Subcutaneous adipose tissue (tissue), 4 donors: ENCODE measurements around the gene ELL. TPM values are rescaled to one million over a fixed set of nuclear protein-coding genes. Genes with fewer than 3 reads are reported as not detected.

Experiments used
- CTCF ChIP-seq: fragments of 450-650 bp; IDR thresholded peaks from one replicate; pipeline ENCODE4 v1.5.1; 2016; ENCODE audit warnings: low read depth, mild to moderate bottlenecking, control low read depth, antibody characterized with exemption, moderate library complexity
- total RNA-seq, 4 donors: library from RNA; depleted of rRNA; stranded (reverse); fragments of >200 nt; gene quantifications; one replicate each; pipeline ENCODE4 v1.1.0, GENCODE V29; 2016

Gene ELL
- total RNA-seq, 4 donors from 2014 or later: 14.3 to 16.1 (median 15.3) TPM

- TF ChIP-seq CTCF: no peak
Measured at GRCh38 chr19:18417250-18418028, 104.4 kb downstream of the ELL start.

DNA sequence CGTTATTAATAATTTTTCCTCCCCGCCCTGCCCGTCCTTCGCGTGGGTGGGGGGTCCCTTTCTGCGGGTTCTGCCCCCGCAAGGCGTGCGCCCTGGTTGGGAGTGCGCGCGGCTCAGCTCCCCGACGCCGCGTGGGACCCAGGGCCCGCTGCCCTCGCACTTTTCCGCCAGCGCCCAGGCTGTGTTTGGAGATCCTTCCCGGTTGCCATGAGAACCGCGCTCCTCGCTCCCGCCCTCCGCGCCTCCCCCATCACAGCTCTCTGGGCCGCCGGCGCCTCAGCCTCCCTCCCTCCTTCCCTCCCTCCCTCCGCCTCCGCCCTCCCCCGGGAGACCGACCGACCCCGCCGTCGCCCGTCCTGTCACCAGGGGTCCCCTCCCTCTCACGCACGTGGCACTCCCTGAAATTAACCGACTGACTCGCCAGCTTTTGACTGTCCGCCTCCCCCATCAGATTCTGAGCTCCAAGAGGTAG lies 105.1 kb downstream of the ELL start:
- no peak for TF ChIP-seq CTCF

- TF ChIP-seq CTCF: no peak
Measured at GRCh38 chr19:18415178-18415867, 106.5 kb downstream of the ELL start.

GRCh38 chr19:18414504-18415177 lies 107.2 kb downstream of the ELL start:
- TF ChIP-seq CTCF: no peak

GRCh38 chr19:18412610-18413239 lies 109.1 kb downstream of the ELL start:
- TF ChIP-seq CTCF: no peak

GRCh38 chr19:18408053-18408476 lies 113.8 kb downstream of the ELL start:
- TF ChIP-seq CTCF: no peak
